ENCODE results near the gene TMEM132A.

TMEM132A gene

GRCh38 chr11:60924110-60924905 lies at the start of gene TMEM132A:
TSS of gene TMEM132A (plus strand) at chr11:60924460. CDS start at chr11:60924634, 174 bp downstream.
- TF ChIP-seq, protein P1, sequence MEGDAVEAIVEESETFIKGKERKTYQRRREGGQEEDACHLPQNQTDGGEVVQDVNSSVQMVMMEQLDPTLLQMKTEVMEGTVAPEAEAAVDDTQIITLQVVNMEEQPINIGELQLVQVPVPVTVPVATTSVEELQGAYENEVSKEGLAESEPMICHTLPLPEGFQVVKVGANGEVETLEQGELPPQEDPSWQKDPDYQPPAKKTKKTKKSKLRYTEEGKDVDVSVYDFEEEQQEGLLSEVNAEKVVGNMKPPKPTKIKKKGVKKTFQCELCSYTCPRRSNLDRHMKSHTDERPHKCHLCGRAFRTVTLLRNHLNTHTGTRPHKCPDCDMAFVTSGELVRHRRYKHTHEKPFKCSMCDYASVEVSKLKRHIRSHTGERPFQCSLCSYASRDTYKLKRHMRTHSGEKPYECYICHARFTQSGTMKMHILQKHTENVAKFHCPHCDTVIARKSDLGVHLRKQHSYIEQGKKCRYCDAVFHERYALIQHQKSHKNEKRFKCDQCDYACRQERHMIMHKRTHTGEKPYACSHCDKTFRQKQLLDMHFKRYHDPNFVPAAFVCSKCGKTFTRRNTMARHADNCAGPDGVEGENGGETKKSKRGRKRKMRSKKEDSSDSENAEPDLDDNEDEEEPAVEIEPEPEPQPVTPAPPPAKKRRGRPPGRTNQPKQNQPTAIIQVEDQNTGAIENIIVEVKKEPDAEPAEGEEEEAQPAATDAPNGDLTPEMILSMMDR (IDR thresholded peaks at IDR 0.05) = 0 out of 2 replicates have a peak, but pooled peaks have one; percentile 13
- no peak for TF ChIP-seq ZFX (IDR thresholded peaks at IDR 0.05; ENCODE audit: borderline replicate concordance)
- peak within 1 kb of the TSS; percentile 44 for H3K27ac ChIP-seq

DNA sequence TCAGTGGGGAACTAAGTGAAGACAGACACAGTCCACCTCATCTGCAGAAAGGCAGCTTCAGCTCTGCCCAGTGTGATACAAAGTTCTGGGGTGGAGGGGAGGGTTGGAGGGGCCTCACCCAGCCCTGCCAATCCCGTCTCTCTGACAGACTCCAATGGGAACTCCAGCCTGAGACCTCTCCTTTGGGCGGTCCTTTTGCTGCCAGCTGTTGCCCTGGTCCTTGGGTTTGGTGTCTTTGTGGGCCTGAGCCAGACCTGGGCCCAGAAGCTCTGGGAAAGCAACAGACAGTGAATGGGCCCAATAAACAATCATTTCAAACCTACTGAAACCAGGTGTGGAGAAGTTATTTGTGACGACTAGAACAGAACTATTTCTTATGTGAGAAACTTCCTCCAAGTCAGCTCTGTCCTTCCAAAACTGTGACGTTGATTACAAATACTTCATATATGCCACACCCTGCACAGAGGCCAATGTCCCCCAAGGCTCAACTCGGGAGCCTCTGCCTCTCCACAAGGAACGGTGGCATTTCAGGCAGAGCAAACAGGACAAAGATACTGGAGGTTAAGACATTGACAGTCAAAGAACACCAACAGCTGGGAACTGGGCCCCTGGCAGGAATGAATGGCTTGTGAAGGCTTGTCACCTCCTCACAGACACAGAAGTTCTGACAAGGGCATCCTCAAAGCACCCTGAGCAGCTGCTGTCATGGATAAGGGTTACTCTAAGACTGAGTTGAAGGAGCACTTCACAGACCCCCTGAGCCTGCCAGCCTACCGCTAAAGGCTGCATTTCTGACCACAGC lies 48.7 kb upstream of the TMEM132A start:
- H3K27ac ChIP-seq = no peak overlapping the region
- no peak for TF ChIP-seq ZFX (IDR thresholded peaks at IDR 0.05; ENCODE audit: borderline replicate concordance)
- TF ChIP-seq, protein P1 (IDR thresholded peaks at IDR 0.05) = no peak

DNA sequence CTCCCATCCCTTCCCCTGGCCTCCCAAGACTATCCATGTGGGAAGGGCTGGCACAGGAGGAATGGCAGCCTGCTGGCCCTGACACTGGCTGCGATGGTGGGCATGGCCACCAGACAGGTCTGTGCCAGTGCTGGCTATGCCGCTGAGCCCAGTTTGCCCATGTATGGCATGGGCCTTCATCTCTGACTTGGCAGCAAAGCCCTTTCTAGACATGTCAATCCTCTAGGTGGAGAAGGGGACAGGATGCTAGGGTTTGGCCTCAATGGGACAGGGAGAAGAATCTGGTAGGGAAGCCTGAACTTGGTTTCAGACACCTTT lies 48.1 kb upstream of the TMEM132A start:
- no peak overlapping the region for H3K27ac ChIP-seq
- TF ChIP-seq, protein P1 (IDR thresholded peaks at IDR 0.05) = no peak
- TF ChIP-seq ZFX (IDR thresholded peaks at IDR 0.05; ENCODE audit: borderline replicate concordance) = no peak

DNA sequence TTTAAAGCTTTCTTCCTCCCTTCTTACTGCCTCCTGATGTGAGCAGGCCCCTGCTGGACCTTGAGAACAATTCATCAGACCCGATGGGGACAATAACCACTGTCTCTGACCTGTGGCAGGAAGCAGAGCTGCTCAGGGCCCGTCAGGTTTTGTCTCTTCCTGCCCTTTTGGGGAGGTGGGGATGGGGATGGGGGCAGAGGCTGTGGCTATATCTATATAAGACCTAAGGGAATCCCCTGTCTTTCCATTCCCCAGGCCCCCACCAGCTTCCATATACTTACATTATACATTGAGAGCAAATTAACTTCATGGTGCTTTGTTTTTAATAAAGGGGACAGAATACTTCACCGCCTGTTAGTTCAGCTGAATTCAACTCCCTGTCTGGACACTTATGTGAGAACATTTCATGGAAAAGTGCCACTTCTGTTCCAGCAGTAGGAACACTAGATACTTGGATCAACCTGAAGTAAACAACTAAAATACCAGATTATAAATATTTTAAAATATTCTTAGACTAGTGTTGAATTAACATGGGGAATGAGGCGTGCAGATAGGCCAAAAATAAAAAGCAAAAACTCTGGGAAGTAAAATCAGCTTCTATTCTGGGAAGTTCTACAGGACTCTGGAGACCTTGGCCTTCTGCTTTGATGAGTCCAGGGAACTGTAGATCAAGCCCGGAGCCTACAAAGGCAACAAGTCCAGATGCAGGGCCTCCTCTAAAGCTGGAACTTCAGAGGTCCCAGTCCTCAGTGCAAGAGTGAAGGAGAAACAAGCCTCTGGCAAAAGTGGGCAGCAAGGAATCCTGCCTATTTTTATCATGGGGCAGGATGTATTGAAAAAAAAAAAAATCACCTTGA lies 45.8 kb upstream of the TMEM132A start:
- H3K27ac ChIP-seq = no peak overlapping the region
- TF ChIP-seq ZFX (IDR thresholded peaks at IDR 0.05; ENCODE audit: borderline replicate concordance) = no peak
- TF ChIP-seq, protein P1 (IDR thresholded peaks at IDR 0.05) = no peak

DNA sequence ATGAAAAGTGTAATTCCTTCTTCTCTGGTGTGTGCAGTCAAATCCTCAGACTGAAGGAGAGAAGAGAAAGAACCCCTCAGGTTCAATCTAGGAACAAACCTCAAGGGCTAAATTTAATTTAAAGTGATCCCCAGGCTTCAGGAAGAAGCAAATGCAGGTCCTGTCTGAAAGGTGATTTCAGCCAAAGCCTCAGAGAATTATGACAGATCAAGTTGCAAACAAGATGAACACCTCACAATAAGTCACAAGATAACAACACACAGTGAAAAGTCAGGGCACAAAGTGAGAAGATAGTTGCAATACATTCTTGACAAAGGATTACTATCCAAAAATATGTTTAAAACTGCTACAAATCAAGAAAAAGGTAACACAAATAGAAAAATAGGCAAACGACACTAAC lies 45.2 kb upstream of the TMEM132A start:
- no peak for TF ChIP-seq ZFX (IDR thresholded peaks at IDR 0.05; ENCODE audit: borderline replicate concordance)
- TF ChIP-seq, protein P1 (IDR thresholded peaks at IDR 0.05) = no peak
- no peak overlapping the region for H3K27ac ChIP-seq

- no peak for TF ChIP-seq ZFX (IDR thresholded peaks at IDR 0.05; ENCODE audit: borderline replicate concordance)
- TF ChIP-seq, protein P1 (IDR thresholded peaks at IDR 0.05) = no peak
- no peak overlapping the region for H3K27ac ChIP-seq
Observed at GRCh38 chr11:60879971-60880588, 44.2 kb upstream of the TMEM132A start.

Measured in 22Rv1 (cell line).